Measurements from ENCODE around the gene GATB.

Gene GATB

GRCh38 chr4:151678048-151678872 lies 82.5 kb downstream of the GATB start:
- no peak for DNase-seq
- intact Hi-C loops (cut with DNase I), result no loop called here

GRCh38 chr4:151677193-151677592 lies 83.6 kb downstream of the GATB start:
- DNase-seq, result no peak
- intact Hi-C loops (cut with DNase I), result no loop called here

- intact Hi-C loops (cut with DNase I), result no loop called here
- DNase-seq, result no peak
Observed at GRCh38 chr4:151676301-151676700, 84.5 kb downstream of the GATB start.

GRCh38 chr4:151675411-151675971 lies 85.3 kb downstream of the GATB start:
- intact Hi-C loops (cut with DNase I), result no loop called here
- peak in 1 of 10 donors; percentile 28 for DNase-seq

GRCh38 chr4:151674804-151675391 lies 85.9 kb downstream of the GATB start:
- intact Hi-C loops (cut with DNase I), result no loop called here
- peak in 8 of 10 donors; percentile 47 to 95 (median 69) for DNase-seq

GRCh38 chr4:151673908-151674520 lies 86.8 kb downstream of the GATB start:
- intact Hi-C loops (cut with DNase I), result no loop called here
- no peak for DNase-seq

GRCh38 chr4:151672996-151673395 lies 87.8 kb downstream of the GATB start:
- DNase-seq, result no peak
- intact Hi-C loops (cut with DNase I), result no loop called here

GRCh38 chr4:151671541-151672059 lies 89.2 kb downstream of the GATB start:
- intact Hi-C loops (cut with DNase I), result no loop called here
- no peak for DNase-seq

GRCh38 chr4:151670843-151671242 lies 90.0 kb downstream of the GATB start:
- no peak for DNase-seq
- intact Hi-C loops (cut with DNase I), result no loop called here

- no peak for DNase-seq
- intact Hi-C loops (cut with DNase I), result no loop called here
Observed at GRCh38 chr4:151669990-151670389, 90.8 kb downstream of the GATB start.

- DNase-seq, result peak in 1 of 10 donors; percentile 22
- intact Hi-C loops (cut with DNase I), result no loop called here
Observed at GRCh38 chr4:151668689-151669402, 92.0 kb downstream of the GATB start.

- DNase-seq, result no peak
Observed at GRCh38 chr4:151667666-151668065, 93.1 kb downstream of the GATB start.

GRCh38 chr4:151667048-151667447 lies 93.8 kb downstream of the GATB start:
- no peak for DNase-seq

More at GRCh38 chr4:151667666-151668065, 93.1 kb downstream of the GATB start:
- intact Hi-C loops (cut with DNase I), result no loop called here

GRCh38 chr4:151666501-151666900 lies 94.3 kb downstream of the GATB start:
- DNase-seq, result no peak
- intact Hi-C loops (cut with DNase I), result no loop called here

More at GRCh38 chr4:151667048-151667447, 93.8 kb downstream of the GATB start:
- intact Hi-C loops (cut with DNase I), result no loop called here

GRCh38 chr4:151665785-151666127 lies 95.1 kb downstream of the GATB start:
- intact Hi-C loops (cut with DNase I), result no loop called here

GRCh38 chr4:151665022-151665784 lies 95.6 kb downstream of the GATB start:
- no peak for DNase-seq
- intact Hi-C loops (cut with DNase I), result no loop called here

More at GRCh38 chr4:151665785-151666127, 95.1 kb downstream of the GATB start:
- DNase-seq, result no peak

GRCh38 chr4:151664289-151664688 lies 96.5 kb downstream of the GATB start:
- no peak for DNase-seq
- intact Hi-C loops (cut with DNase I), result no loop called here

GRCh38 chr4:151663109-151663508 lies 97.7 kb downstream of the GATB start:
- intact Hi-C loops (cut with DNase I), result no loop called here
- no peak for DNase-seq

- DNase-seq, result no peak
- intact Hi-C loops (cut with DNase I), result no loop called here
Observed at GRCh38 chr4:151661873-151662272, 98.9 kb downstream of the GATB start.

GRCh38 chr4:151660676-151661075 lies 100.1 kb downstream of the GATB start:
- DNase-seq, result no peak
- intact Hi-C loops (cut with DNase I), result no loop called here

Data from posterior cingulate gyrus (tissue), 11 donors.